NCI-H446 treated with DMSO at 0.1 percent for 48 hours (cell line): ENCODE data around the gene ASH1L.
"Not testable (repeated sequence)": the region's sequence is repeated elsewhere in the genome, so short reads cannot be mapped to it uniquely, and the experiment has no call there.

Source experiments
- DNase-seq: peaks from one replicate; lab custom pipeline; 2025; lab: John Stamatoyannopoulos, UW

ASH1L gene

GRCh38 chr1:155437405-155437804 is 125.2 kb downstream of the ASH1L start:
- no peak for DNase-seq

- DNase-seq: not testable (repeated sequence)
Measured at GRCh38 chr1:155433831-155434389, 128.7 kb downstream of the ASH1L start.

GRCh38 chr1:155433128-155433830 is 129.3 kb downstream of the ASH1L start:
- not testable (repeated sequence) for DNase-seq

- no peak for DNase-seq
Measured at GRCh38 chr1:155424091-155424490, 138.5 kb downstream of the ASH1L start.

- DNase-seq: no peak
Measured at GRCh38 chr1:155420788-155421187, 141.8 kb downstream of the ASH1L start.

- DNase-seq: not testable (repeated sequence)
Measured at GRCh38 chr1:155411840-155412239, 150.8 kb downstream of the ASH1L start.

GRCh38 chr1:155410931-155411330 is 151.7 kb downstream of the ASH1L start:
- no peak for DNase-seq

GRCh38 chr1:155396874-155397476 is 165.6 kb downstream of the ASH1L start:
- DNase-seq: no peak

- DNase-seq: no peak
Measured at GRCh38 chr1:155392898-155393411, 169.6 kb downstream of the ASH1L start.

GRCh38 chr1:155389826-155390225 is 172.8 kb downstream of the ASH1L start:
- no peak for DNase-seq

- DNase-seq: not testable (repeated sequence)
Measured at GRCh38 chr1:155385836-155386235, 176.8 kb downstream of the ASH1L start.

GRCh38 chr1:155383406-155383805 is 179.2 kb downstream of the ASH1L start:
- no peak for DNase-seq

GRCh38 chr1:155379631-155380090 is 182.9 kb downstream of the ASH1L start:
- DNase-seq: no peak

- DNase-seq: no peak
Measured at GRCh38 chr1:155379180-155379579, 183.4 kb downstream of the ASH1L start.

GRCh38 chr1:155360051-155360450 is 202.6 kb downstream of the ASH1L start:
- DNase-seq: no peak

GRCh38 chr1:155352631-155353030 is 210.0 kb downstream of the ASH1L start:
- no peak for DNase-seq

GRCh38 chr1:155342842-155343241 is 219.8 kb downstream of the ASH1L start:
- no peak for DNase-seq

GRCh38 chr1:155339515-155340097 is 223.0 kb downstream of the ASH1L start:
- no peak for DNase-seq

- DNase-seq: no peak
Measured at GRCh38 chr1:155334962-155335361, 227.6 kb downstream of the ASH1L start.

GRCh38 chr1:155329980-155330598 is 232.5 kb downstream of the ASH1L start:
- no peak for DNase-seq

- not testable (repeated sequence) for DNase-seq
Measured at GRCh38 chr1:155328856-155329255, 233.7 kb downstream of the ASH1L start.

- no peak for DNase-seq
Measured at GRCh38 chr1:155327981-155328380, 234.6 kb downstream of the ASH1L start.
